ENCODE measurements around the gene ARHGEF19. TPM values are rescaled to one million over a fixed set of nuclear protein-coding genes. Genes with fewer than 3 reads are reported as not detected.

The ARHGEF19 gene
- total and polyA plus RNA-seq, 2 of the 13 experiments (the other 11 are each of a cell fraction or from before 2014, with no cell fraction given), result 1.7 to 1.8 TPM

- TF ChIP-seq, protein P1, sequence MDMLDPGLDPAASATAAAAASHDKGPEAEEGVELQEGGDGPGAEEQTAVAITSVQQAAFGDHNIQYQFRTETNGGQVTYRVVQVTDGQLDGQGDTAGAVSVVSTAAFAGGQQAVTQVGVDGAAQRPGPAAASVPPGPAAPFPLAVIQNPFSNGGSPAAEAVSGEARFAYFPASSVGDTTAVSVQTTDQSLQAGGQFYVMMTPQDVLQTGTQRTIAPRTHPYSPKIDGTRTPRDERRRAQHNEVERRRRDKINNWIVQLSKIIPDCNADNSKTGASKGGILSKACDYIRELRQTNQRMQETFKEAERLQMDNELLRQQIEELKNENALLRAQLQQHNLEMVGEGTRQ (IDR thresholded peaks at IDR 0.05; ENCODE audit: low read depth, low read length), result no peak
- TF ChIP-seq, protein P1 (CRISPR knock-in tag; IDR thresholded peaks at IDR 0.05; ENCODE audit: borderline replicate concordance), result no peak
- no peak for TF ChIP-seq KDM3A (CRISPR knock-in tag; IDR thresholded peaks at IDR 0.05; ENCODE audit: low read depth)
- no peak for TF ChIP-seq ZBTB21 (CRISPR knock-in tag; IDR thresholded peaks at IDR 0.05)
Observed at GRCh38 chr1:16205891-16206546, 6.4 kb downstream of the ARHGEF19 start (continued).

DNA sequence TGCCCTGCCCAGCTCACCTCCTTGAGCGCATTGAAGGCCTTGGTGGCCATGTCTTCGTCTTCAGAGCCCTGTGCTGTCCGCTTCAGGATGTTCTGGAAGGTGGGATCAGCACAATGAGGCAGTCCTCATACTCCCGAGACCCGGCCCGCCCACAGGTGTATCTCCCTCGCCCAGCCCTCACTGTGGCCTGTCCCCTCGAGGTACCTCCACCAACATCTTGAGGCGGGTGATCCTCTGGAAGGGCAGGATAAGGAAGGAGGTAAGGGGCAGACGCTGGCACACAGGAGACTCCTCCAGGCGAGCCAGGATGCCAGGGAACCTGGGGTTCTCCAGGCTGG, 7.1 kb downstream of the ARHGEF19 start:
- CTCF ChIA-PET (ENCODE audit: low intra/inter-chr PET ratio, low total read pairs), result interaction anchor here (1.9 kb wide), 1 partner anchor 39 kb away, joined by 14 read pairs; no protein-coding TSS in a partner anchor
- Histone ChIP-seq H3K27ac (ENCODE audit: extremely low read length, insufficient read depth, low read length) (no peak overlapping the region), H3K27me3 (ENCODE audit: control insufficient read depth in 1 of 2, insufficient read depth in 2 of 2, low read length in 2 of 2) (peaks cover 5 to 22% of the 10 kb centered on the region in 2 experiments; a peak in 3 of 5 replicates), H3K36me3 (replicated peaks in 1 of 2; ENCODE audit: control insufficient read depth in 1 of 2, insufficient read depth in 2 of 2, low read length in 2 of 2) (no peaks in the 10 kb centered on the region), H3K4me1 (ENCODE audit: insufficient read depth, low read length) (peaks cover 34% of the 10 kb centered on the region), H3K4me3 (replicated peaks in 1 of 3; ENCODE audit: insufficient read depth in 1 of 3, low read depth in 2 of 3, low read length in 3 of 3) (peak overlapping the region in 1 of 3 experiments; percentile 29; a peak in 1 of 6 replicates), H2AFZ (ENCODE audit: low read length) (no peak overlapping the region), H3K79me2 (ENCODE audit: insufficient read depth, low read length) (no peaks in the 10 kb centered on the region), H3K9me3 (ENCODE audit: low read length) (no peaks in the 10 kb centered on the region), H4K20me1 (ENCODE audit: insufficient read depth, low read length) (no peaks in the 10 kb centered on the region), H3K4me2 (ENCODE audit: low read depth, low read length) (peak overlapping the region; percentile 86; the same call in 1 of the 2 replicates), H3K9ac (ENCODE audit: insufficient read depth, low read depth, low read length) (no peak overlapping the region)
- POLR2A ChIA-PET, result no interaction called here
- in situ Hi-C loops (cut with HindIII; ENCODE audit: extremely low pct_ligation_motif_present, low pct_unique_long_range_greater_than_20kb), result loop anchor here (5.0 kb wide), 1 partner anchor 37 kb away; no protein-coding TSS in a partner anchor
- FAIRE-seq, result no peak
- DNase-seq (ENCODE audit: low spot score), result no peak
- intact Hi-C loops (cut with micrococcal nuclease; ENCODE audit: unreplicated experiment), result loop anchor here (1.0 to 2.0 kb wide), 2 partner anchors 31 to 39 kb away; partner anchors contain the start of gene CPLANE2
- BruUV-seq (replicated peaks), result no TSS peak
- WGBS (ENCODE audit: low lambda C conversion rate), result 77% methylated on average over 3 of the region's 11 CpGs
- TF ChIP-seq, protein P2, sequence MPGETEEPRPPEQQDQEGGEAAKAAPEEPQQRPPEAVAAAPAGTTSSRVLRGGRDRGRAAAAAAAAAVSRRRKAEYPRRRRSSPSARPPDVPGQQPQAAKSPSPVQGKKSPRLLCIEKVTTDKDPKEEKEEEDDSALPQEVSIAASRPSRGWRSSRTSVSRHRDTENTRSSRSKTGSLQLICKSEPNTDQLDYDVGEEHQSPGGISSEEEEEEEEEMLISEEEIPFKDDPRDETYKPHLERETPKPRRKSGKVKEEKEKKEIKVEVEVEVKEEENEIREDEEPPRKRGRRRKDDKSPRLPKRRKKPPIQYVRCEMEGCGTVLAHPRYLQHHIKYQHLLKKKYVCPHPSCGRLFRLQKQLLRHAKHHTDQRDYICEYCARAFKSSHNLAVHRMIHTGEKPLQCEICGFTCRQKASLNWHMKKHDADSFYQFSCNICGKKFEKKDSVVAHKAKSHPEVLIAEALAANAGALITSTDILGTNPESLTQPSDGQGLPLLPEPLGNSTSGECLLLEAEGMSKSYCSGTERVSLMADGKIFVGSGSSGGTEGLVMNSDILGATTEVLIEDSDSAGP (CRISPR knock-in tag; IDR thresholded peaks at IDR 0.05; ENCODE audit: borderline replicate concordance), result 0 out of 2 replicates have a peak, but pooled peaks have one; percentile 5
- TF ChIP-seq RXRA (CRISPR knock-in tag; IDR thresholded peaks at IDR 0.05) (no peak), ZNF672 (CRISPR knock-in tag; IDR thresholded peaks at IDR 0.05) (no peak)
- TF ChIP-seq, protein P3, sequence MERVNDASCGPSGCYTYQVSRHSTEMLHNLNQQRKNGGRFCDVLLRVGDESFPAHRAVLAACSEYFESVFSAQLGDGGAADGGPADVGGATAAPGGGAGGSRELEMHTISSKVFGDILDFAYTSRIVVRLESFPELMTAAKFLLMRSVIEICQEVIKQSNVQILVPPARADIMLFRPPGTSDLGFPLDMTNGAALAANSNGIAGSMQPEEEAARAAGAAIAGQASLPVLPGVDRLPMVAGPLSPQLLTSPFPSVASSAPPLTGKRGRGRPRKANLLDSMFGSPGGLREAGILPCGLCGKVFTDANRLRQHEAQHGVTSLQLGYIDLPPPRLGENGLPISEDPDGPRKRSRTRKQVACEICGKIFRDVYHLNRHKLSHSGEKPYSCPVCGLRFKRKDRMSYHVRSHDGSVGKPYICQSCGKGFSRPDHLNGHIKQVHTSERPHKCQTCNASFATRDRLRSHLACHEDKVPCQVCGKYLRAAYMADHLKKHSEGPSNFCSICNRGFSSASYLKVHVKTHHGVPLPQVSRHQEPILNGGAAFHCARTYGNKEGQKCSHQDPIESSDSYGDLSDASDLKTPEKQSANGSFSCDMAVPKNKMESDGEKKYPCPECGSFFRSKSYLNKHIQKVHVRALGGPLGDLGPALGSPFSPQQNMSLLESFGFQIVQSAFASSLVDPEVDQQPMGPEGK (CRISPR knock-in tag; IDR thresholded peaks at IDR 0.05), result 0 out of 2 replicates have a peak, but pooled peaks have one; percentile 6
- peak; percentile 1; the same call in 1 of the 3 replicates for ATAC-seq

All from HepG2 (cell line).